Pancreas (tissue), 10 donors: ENCODE data around the gene HSPB3. TPM values are rescaled to one million over a fixed set of nuclear protein-coding genes. Genes with fewer than 3 reads are reported as not detected.

ENCODE experiments used
- ATAC-seq, 4 donors: fragments of 200-7000 bp; cut with Tn5 transposase; one replicate each; pipeline versions ENCODE4 v1.8.0 to v1.9.1; 2020; ENCODE audit warnings: mild to moderate bottlenecking in 4 of 4, moderate library complexity in 4 of 4
- DNase-seq, 6 donors: peaks; one replicate each; pipeline ENCODE4 v3.0.0-alpha.2; 2020
- FAIRE-seq: peaks from 2 replicates; lab custom pipeline; 2012; peaks lifted over from hg19 to GRCh38; lab: Jason Lieb, UNC
- H3K27ac ChIP-seq, 4 donors: fragments of 200-600 bp; sonication (generic); 1 replicate in 3 of 4; 2 replicates in 1 of 4; pipeline versions ENCODE4 v1.5.0 to v1.8.0; 2020
- H3K27me3 ChIP-seq, 4 donors: fragments of 200-600 bp; one replicate each; pipeline ENCODE4 v1.8.0; 2021
- H3K36me3 ChIP-seq, 3 donors: fragments of 200-600 bp; sonication (generic) in 1 of 3; one replicate each; pipeline versions ENCODE4 v1.5.0 to v1.8.0; 2020 to 2021
- H3K4me1 ChIP-seq, 3 donors: fragments of 200-600 bp; one replicate each; pipeline ENCODE4 v1.8.0; 2021
- H3K4me3 ChIP-seq, 4 donors: fragments of 200-600 bp; sonication (generic) in 2 of 4; one replicate each; pipeline versions ENCODE4 v1.5.0 to v1.8.0; 2020 to 2021
- H3K9me3 ChIP-seq, 4 donors: fragments of 200-600 bp; one replicate each; pipeline ENCODE4 v1.8.0; 2021
- WGBS, 2 donors: extraction: QIAGEN DNeasy Blood & Tissue Kit; methylation state at CpG; one replicate each; pipeline ENCODE4 v1.1.7; 2013; 5-methylcytosine and 5-hydroxymethylcytosine counted together
- intact Hi-C, 3 donors: fragments of 100-400 bp; cut with DNase I; formaldehyde crosslinking; loops; one replicate each; pipeline versions ENCODE4 v1.11.1 to v1.14.2; 2022
- polyA plus RNA-seq, 2 donors: library from polyadenylated mRNA; stranded (reverse); fragments of 200-250 nt; gene quantifications; one replicate each; pipeline ENCODE4 v1.2.3, GENCODE V29; 2013
- total RNA-seq, 6 donors: library from RNA; stranded (reverse); fragmentation: NEBNext Ultra II Directional in 4 of 6; extraction: Animal tissue kit (Norgen Biotek cat#: 25700) in 4 of 6; gene quantifications; one replicate each; pipeline versions ENCODE4 v1.2.1 to v1.2.4, GENCODE V29; 2021 to 2023
- TF ChIP-seq, protein P1 (sequence below), 4 donors: fragments of 200-600 bp; sonication (generic) in 3 of 4; IDR thresholded peaks; one replicate each; pipeline versions ENCODE4 v1.5.0 to v1.8.0; 2021; ENCODE audit warnings: antibody characterized with exemption in 4 of 4
- donor health status: healthy with polysubstance abuse.
- donor health status: DM: no; HTN: no; CAD: no; lungs with moderate emphysema.
- donor health status: DM: no; HTN: no; CAD: no.
- donor health status: control.
- donor health status: control.
- donor health status: Bipolar disorder and iron deficiency.
- donor health status: DM: yes; HTN: yes; CAD: no.
- donor health status: DM: no; HTN: no; CAD: no.
- donor health status: DM: no; HTN: no; CAD: no.
- donor health status: DM: yes; HTN: yes; CAD: no.

Gene HSPB3
- total and polyA plus RNA-seq, 8 donors, result 0.35 to 0.76 TPM; not detected in 6

DNA sequence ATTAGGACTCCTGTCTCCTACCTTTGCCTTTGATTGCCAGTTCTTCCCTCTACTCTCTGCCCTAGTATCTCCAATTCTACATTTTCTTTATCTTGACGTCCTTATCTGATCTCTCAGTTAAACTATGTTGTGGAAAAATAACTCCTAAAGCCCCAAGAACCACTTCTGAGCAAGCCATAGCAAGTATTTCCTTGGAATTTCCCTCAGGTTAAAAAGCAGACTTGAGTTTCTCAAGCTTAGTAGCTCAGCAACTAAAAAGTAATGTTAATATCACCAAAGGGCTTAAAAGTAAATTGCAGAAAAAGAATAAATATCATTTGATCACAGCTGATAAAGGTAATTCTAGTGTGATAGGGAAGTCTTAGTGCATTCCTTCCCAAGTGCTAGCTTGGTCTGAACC, 13.2 kb upstream of the HSPB3 start:
- Histone ChIP-seq H3K9me3 (no peaks in the 10 kb centered on the region), H3K4me1 (no peaks in the 10 kb centered on the region), H3K27me3 (no peaks in the 10 kb centered on the region), H3K36me3 (no peaks in the 10 kb centered on the region), H3K27ac (no peak overlapping the region), H3K4me3 (no peak overlapping the region)
- intact Hi-C loops, result no loop called here
- TF ChIP-seq, protein P1, sequence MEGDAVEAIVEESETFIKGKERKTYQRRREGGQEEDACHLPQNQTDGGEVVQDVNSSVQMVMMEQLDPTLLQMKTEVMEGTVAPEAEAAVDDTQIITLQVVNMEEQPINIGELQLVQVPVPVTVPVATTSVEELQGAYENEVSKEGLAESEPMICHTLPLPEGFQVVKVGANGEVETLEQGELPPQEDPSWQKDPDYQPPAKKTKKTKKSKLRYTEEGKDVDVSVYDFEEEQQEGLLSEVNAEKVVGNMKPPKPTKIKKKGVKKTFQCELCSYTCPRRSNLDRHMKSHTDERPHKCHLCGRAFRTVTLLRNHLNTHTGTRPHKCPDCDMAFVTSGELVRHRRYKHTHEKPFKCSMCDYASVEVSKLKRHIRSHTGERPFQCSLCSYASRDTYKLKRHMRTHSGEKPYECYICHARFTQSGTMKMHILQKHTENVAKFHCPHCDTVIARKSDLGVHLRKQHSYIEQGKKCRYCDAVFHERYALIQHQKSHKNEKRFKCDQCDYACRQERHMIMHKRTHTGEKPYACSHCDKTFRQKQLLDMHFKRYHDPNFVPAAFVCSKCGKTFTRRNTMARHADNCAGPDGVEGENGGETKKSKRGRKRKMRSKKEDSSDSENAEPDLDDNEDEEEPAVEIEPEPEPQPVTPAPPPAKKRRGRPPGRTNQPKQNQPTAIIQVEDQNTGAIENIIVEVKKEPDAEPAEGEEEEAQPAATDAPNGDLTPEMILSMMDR (IDR thresholded peaks at IDR 0.05), result no peak
- DNase-seq (no peak), FAIRE-seq (no peak), ATAC-seq (no peak)
- WGBS, 2 donors, result 8% methylated on average over 1 of the region's 1 CpG

DNA sequence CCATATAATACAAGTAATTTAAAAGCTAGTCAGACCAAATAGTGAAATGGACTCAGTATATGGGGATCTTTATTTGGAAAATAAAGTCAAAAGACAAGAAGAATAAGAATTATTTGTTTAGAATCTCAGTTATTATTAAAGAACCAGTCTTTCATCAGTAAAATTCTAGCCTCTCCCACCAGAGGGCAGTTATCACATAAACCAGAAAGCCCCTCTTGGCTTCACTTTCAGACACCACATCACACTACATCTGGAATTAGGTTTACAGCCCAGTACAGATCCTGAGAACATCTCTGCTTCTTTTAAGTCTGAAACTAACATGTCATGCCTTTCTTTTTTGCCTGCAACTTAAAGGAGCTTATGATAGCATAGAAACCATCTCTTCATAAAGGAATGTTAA, 12.2 kb upstream of the HSPB3 start:
- TF ChIP-seq, protein P1 (IDR thresholded peaks at IDR 0.05), result no peak
- H3K4me3 ChIP-seq, result no peak overlapping the region
- FAIRE-seq, result no peak
- no peak for DNase-seq
- intact Hi-C loops, result no loop called here
- no peak overlapping the region for H3K27ac ChIP-seq
- H3K4me1 ChIP-seq, result no peaks in the 10 kb centered on the region
- no peaks in the 10 kb centered on the region for H3K9me3 ChIP-seq
- H3K36me3 ChIP-seq, result no peaks in the 10 kb centered on the region
- H3K27me3 ChIP-seq, result no peaks in the 10 kb centered on the region
- ATAC-seq, result peak in 1 of 4 donors; percentile 51

DNA sequence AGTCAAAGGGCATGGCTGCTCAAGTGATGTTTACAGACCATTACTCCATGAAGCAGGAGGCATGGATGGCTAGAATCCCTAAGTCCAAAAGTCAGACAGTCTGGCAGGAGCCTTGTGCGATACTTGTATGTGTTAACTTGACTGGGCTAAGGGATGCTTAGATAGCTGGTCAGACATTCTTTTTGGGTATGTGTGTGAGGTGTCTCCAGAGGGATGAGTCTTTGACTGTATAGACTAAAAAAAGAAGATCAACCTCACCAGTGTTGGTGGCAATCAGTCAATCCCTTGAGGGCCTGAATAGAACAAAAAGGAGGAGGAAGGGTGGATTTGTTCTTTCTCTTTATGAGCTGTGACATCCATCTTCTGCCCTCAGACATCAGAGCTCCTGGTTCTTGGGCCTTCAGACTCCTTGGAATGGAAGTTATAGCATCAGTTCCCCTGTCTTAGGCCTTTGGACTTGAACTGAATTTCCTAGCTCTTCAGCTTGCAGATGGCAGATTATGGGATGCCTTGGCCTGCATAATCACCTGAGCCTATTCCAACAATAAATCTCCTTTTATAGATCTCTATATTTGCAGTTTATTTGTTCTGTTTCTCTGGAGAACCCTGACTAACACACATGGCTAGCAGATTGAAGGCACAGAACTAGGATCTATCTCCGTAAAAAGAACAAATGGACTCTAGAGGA, 9.7 kb upstream of the HSPB3 start:
- 97 to 100% methylated on average over 2 of the region's 2 CpGs for WGBS, 2 donors
- no peak for FAIRE-seq
- no peaks in the 10 kb centered on the region for H3K9me3 ChIP-seq
- intact Hi-C loops, result no loop called here
- no peaks in the 10 kb centered on the region for H3K27me3 ChIP-seq
- TF ChIP-seq, protein P1 (IDR thresholded peaks at IDR 0.05), result no peak
- no peaks in the 10 kb centered on the region for H3K4me1 ChIP-seq
- H3K36me3 ChIP-seq, result no peaks in the 10 kb centered on the region
- no peak for DNase-seq
- H3K27ac ChIP-seq, result no peak overlapping the region
- no peak for ATAC-seq
- H3K4me3 ChIP-seq, result no peak overlapping the region

DNA sequence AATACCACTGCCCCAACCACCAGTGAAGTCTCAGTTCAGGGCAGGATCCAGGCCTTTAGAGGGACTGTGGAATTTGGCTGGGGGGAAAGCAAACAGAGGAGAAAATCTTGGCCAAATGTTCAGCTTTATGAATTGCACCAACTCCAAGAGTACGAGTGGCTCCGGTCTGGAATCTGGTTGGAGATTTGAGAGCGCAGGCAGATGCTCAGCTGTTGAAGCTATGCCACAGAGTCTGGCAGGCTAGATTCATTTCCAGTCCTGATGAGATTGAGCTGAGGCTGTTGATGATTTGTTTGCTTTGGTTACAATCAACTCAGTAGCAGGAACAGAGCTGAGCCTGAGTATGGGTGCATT, 9.1 kb upstream of the HSPB3 start:
- intact Hi-C loops, result no loop called here
- no peaks in the 10 kb centered on the region for H3K4me1 ChIP-seq
- no peak overlapping the region for H3K27ac ChIP-seq
- no peak for DNase-seq
- no peaks in the 10 kb centered on the region for H3K9me3 ChIP-seq
- H3K36me3 ChIP-seq, result no peaks in the 10 kb centered on the region
- no peak overlapping the region for H3K4me3 ChIP-seq
- no peak for FAIRE-seq
- WGBS, 2 donors, result 90 to 91% methylated on average over 3 of the region's 3 CpGs
- TF ChIP-seq, protein P1 (IDR thresholded peaks at IDR 0.05), result no peak
- H3K27me3 ChIP-seq, result no peaks in the 10 kb centered on the region
- ATAC-seq, result no peak

DNA sequence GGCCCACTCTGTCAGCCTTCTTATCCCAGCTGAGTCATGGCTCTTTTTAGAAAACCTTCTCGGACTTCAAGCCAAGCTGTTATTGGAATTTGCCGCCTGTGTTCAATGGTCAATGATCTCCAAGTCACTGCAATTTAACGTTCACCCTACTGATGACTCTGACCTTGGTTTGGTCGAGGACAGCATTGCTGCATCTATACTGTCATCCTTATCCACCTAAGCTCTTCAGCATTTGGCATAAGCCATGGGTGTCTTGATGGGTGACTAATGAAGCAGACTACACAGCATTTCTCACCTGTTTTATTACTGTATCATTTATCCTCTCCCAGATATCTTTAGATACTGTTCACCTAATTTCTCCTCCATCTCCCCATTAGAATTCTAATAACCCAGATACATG, 5.6 kb upstream of the HSPB3 start:
- Histone ChIP-seq H3K36me3 (no peaks in the 10 kb centered on the region), H3K27me3 (no peaks in the 10 kb centered on the region), H3K4me3 (no peak overlapping the region), H3K27ac (no peak overlapping the region), H3K9me3 (no peaks in the 10 kb centered on the region), H3K4me1 (no peaks in the 10 kb centered on the region)
- no peak for DNase-seq
- 59 to 63% methylated on average over 4 of the region's 4 CpGs for WGBS, 2 donors
- no peak for ATAC-seq
- no peak for FAIRE-seq
- intact Hi-C loops, result no loop called here
- TF ChIP-seq, protein P1 (IDR thresholded peaks at IDR 0.05), result no peak
